IPS-11a (cell line): ENCODE results near the gene CSMD2.

Experiments used
- H3K4me3 ChIP-seq: one replicate; pipeline ENCODE4 v1.5.1; 2013; ENCODE audit warnings: low read depth, low read length, control low read depth

Gene CSMD2

DNA sequence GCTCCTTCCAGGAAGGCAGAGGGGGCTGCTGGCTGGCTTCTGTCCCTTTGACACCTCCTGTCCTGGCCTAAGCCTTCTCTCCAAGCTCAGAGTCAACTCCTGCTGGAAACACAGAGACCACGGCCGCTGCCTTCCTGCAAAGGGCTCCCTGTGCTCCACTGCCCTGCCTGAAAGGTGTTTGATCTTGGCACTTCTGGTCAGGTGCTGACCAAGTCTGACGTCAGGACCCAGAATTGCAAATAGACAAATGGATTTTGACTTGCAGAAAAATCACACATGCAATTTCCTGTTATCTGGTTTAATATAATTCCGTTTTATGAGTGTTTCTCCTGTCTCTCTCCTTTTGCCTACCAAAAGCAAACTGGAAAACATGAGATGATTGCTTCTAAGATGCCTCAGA lies 387.7 kb downstream of the CSMD2 start:
- no peak overlapping the region for H3K4me3 ChIP-seq

DNA sequence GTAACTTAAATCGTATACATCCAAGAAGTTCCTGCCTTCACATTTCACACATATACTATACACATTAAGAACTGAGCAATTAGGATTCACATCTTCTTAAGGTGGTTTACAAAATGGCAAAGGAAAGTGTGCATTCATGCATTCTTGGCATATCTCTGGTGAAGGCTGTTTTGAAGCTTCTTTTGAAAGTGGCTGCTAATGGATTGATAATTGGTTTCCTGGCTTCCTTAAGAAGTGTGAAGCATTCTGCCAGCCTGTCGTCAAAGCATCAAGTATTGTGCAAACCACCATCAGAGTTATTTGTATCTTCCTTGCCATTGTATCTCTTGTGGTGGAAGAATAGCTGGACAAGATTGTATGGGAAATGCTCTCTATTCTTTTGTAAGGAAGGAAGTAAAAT lies 396.2 kb downstream of the CSMD2 start:
- no peak overlapping the region for H3K4me3 ChIP-seq

DNA sequence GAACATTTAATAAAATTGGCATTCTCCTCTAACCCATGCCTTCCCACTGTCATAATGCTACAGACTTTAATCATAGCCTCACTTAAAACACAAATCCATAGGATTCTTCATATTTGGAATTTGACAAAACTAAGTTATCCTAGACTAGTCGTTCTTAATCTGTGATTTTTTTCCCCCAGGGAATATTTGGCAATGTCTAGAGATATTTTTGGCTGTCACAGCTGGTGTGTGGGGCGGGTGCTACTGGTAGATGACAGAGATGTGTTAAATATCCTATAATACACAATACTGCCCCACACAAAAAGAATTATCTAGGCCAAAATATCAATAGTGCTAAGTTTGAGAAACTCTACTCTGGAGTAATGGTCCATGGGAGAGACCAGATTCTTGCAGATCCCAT lies 396.9 kb downstream of the CSMD2 start:
- H3K4me3 ChIP-seq = no peak overlapping the region

DNA sequence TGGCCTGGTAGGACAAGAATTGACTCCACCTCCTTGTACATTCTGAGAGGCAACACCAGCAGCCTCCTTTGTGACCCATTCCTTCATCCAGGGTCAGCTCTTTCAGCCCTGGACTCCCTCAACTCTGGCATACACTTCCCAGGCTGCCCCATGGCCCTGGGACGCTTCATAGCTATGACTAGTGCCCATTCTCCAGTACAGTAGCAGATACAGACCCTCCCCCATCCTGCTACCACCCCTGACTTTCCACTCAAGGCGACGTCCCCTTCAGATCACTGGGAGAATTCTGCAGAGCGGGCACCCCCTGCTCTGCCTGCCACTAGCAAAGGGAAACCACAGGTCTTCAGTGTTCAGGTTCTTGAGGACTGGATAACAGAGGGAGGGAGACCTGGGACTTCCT lies 400.9 kb downstream of the CSMD2 start:
- H3K4me3 ChIP-seq = no peak overlapping the region

DNA sequence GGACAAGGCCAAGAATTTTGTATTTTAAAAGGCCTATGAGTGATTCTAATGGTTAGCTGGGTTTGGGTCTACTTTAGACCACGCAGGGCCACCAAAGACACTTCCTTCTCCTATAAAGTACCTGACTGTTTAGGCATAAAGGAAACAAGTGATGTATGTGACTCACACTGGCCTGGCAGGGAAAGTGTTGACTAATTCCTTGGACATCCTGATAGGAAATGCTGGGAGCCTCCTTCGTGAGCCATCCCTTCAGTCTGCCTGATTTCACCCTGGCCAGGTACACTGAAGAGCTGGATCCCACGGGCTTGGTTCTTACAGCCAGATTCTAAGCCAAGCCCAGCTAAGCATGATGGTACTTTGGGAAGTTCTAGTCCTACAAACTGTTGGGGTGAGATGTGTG lies 401.6 kb downstream of the CSMD2 start:
- no peak overlapping the region for H3K4me3 ChIP-seq

DNA sequence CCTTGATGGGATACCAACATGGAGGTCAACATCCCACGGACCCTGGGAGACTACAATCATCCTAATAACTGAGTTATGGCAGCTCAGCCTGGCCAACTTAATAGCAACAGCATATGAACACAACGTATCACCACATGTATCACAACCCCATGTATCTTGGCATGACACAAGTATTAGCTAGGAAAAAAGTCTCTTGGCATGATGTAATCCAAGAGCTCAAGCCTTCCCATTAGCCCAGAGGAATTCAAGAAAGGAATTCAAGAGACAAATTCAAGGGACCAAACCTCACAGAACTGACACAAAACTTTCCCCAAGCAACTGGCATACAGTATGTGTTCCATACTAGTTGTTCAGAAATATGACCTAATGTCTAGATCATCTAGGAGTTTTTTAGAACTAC lies 402.1 kb downstream of the CSMD2 start:
- no peak overlapping the region for H3K4me3 ChIP-seq

DNA sequence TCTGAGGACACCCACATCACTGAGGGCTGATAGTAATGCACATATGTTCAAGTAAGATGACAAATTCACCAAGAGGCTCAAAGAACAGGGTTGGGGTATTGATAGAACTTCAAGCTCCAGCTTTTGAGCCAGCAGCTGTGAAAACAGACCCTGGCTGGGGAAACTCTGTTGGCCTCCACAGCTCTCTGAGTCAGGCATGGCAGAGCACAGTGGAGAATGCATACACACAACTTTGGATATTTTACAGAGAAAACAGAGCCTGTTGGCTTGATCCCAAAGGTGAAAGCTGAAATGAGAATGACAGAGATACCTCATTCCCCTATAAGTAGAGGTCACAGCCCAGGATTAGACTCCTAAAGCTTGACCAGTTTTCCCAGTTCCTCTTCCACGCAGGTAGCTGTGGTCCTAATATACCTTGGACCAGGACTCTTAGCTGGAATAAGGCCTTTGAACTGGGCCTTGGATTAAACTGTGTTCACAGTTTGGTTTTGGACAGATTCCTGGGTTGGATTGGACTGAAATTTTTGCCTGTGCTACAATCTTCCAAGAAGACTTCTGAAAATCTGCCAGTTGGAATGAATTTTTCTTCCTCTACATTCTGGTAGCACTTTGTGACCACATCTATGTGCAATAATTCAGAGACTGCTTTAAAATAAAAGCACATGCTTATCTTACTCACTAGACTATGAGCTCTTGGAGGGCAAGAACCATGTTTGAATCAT lies 402.8 kb downstream of the CSMD2 start:
- H3K4me3 ChIP-seq = no peak overlapping the region

DNA sequence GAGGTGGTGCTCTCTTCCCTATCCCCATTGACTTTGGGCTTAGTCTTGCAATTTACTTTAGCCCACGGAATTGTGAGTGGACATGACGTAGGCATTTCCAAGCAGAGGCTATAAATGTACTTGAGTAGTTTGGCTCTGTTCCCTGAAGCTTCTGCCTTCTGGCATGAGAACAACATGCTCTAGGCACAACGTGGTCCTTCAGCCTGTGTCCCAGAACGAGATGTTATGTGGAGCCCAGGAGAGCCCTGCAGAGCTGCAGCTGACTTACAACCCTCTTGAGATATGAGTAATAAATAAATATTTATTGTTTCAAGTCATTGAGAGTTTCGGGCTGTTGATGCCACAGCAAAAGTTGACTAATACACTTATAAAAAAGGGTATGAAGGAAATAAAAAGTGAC lies 406.3 kb downstream of the CSMD2 start:
- H3K4me3 ChIP-seq = no peak overlapping the region

DNA sequence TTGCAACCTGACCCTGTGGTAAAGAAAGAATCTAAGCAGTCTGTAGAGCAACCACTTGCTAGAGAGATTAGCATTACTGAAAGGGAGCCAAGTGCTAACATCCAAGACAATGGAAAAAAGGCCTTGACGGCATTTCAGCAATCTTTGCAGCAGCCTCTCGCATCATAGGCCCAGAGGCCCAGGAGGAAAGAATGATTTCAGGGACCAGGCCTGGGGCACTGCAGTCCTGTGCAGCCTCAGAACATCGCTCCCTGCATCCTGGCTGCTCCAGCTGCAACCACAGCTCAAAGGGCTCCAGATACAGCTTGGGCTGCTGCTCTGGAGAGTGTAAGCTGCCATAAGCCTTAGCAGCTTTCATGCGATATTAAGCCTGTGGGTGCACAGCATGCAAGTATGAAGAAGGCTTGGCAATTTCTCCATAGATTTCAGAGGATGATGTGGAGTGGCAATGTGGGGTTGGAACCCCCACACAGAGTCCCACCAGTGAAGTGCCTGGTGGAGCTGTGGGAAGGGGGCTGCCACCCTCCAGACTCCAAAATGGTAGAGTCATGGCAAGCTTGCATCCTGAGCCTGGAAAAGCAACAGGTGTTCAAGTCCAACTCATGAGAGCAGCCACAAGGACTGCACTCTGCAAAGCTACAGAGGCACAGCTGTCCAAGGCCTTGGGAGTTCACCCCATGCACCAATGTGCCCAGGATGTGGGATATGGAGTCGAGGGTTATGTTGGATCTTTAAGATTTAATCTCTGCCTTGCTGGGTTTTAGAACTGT lies 411.8 kb downstream of the CSMD2 start:
- H3K4me3 ChIP-seq = no peak overlapping the region

DNA sequence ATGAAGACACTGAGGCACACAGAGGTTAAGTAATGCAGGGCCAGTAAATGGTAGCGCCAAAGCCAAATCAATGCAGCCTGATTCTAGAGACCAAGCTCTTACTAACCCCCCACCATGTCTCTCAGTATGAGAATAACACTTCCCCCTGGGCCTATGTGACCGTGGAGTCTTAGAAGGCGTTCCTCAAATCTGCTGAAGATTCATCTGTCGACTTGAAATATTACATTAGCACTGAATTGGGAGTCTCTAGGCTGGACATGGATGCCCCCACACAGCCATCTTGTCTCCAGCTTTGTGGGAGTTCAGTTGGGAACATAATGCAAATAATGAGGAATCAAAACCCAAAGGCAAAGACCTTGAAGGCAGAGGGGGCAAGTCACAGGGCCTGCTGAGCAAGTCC lies 419.1 kb downstream of the CSMD2 start:
- no peak overlapping the region for H3K4me3 ChIP-seq

DNA sequence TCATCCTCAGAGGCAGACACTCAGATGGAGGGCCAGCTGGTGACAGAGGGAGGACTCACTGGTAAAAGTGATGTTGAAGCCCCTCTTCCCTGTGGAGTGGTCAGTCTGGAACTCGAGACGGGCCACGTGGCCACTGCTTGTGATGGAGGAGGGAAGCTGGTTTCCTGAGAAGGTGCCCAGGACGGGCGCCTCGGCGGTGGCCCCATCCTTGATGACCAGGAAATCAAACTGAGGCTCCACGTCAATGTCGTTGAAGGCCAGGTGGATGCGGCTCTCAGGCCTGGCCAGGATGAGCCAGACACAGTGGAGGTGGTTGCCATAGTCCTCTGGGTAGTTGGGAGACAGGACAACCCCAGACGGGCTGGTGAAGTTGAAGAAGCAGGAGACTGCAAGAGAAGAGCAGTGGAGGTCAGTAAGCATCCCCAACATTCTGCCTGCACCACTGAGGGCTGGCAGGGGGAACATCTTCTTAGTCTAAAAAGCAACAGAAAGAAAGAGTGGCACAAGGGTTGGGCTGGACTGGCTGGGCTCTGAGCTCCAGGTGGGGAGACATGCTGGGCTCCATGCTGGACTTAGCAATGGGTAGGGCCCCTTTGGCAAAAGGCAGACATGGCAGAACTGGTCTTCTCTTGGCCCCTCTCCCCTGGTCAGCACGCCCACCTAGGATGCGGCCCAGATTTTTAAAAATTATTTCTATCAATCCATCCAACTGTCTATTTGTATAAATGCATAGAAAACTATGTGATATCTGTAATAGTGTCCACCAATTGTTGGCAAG lies 421.6 kb downstream of the CSMD2 start:
- H3K4me3 ChIP-seq = no peak overlapping the region

DNA sequence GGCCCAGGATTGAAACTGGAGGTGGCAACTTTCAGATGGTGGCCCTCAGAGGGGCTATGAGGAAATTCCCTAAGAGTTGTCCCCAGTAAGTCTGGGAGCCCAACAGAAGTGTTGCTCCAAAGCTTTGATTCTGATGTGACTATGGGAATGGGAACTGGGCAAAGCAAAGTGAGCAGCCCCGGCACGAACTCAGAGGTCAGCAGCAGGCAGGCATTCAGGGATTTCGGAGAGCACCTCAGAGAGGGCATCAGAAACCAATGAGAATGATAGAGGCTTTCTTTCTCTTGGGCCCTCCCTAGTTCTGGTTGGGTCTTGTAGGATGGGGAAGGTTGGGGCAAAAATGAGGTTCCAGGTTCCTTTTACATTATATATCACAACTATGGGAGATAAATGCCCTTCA lies 422.4 kb downstream of the CSMD2 start:
- H3K4me3 ChIP-seq = no peak overlapping the region

DNA sequence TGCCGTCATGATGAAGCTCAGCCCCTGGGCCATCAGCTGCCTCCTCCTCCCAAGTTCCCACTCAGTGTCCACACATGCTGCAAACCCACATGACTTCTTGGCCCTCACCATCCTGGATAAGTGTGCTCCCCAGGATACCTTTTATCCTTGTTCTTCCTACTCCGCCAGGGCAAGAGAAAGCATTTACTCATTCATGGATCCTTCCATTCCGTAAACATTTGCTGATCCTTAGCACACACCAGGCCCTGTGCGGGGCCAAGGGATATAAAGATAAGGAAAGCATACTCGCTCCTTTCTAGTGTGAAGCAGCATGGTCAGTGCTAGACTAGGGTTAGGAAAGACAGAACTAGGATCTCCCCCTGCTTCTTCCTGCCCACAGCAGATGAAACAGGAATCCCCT lies 423.3 kb downstream of the CSMD2 start:
- no peak overlapping the region for H3K4me3 ChIP-seq

DNA sequence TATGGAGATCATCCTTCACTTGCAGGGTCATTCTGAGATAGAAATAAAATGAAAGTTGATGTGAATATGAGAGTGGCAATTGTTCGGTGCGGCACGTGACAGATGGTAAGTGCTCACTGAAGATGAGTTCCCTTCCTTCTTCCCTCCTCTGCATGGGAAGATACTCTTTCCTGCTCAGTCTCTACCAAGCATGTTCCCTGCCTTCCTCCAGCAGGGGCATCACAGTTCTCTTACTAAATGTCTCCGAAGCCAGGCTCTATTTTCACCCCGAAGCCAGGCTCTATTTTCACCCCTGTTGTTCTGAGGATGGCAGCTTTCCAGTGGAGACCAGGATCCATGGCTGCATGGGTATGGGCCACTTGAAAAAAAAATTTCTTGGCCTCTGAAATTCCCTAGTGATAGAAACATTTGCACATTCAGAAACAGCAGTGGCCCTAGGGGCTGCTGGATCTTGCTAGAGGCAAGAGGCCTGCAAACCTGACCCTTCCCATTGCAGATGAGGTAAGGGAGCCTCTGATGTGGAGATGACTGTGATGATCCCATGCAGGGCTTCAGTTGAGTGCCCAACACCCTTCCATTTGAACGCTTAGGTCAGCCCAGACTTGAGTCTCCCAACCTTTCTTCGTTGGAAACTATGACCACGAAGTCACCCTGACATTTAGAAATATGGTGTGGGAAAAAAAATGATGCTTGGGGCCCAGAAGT lies 424.8 kb downstream of the CSMD2 start:
- H3K4me3 ChIP-seq = no peak overlapping the region

DNA sequence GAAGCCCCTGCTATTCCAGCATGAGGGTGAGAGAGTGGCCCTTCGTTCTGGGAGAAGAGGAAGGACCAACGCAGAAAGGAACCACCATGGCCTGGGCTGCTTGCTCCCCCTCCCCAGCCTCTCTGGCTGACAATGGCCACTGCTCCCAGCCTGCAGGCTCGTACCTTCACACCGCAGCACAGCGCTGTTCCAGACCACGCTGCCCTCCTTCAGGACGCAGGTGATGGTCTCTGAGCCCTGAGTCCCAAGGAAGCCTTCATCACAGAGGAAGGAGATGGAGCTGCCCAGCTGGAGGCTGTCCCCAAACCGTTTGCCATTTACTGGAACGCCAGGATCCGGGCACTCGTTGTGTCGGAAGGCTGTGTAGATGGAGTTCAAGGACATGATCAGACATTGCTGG lies 426.1 kb downstream of the CSMD2 start:
- H3K4me3 ChIP-seq = no peak overlapping the region

DNA sequence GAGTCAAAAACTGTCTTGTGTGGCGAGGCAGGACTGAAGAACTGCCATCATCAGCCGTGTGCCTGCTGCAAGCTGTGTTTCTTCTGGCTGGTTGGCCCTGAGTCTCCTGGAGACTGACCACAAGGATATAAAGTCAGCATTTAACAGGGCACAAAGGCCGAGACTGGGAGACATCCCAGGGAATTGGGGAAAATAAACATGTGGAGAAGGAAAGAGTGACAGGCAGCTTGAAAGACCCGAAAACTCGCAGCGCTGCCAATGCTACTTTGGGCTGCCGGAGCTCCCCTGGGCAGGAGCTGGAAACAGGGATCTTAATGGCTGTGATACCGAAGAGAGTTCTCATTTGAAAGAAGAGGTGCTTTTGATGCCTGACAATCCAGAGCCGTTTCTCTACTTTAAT lies 426.5 kb downstream of the CSMD2 start:
- H3K4me3 ChIP-seq = no peak overlapping the region

DNA sequence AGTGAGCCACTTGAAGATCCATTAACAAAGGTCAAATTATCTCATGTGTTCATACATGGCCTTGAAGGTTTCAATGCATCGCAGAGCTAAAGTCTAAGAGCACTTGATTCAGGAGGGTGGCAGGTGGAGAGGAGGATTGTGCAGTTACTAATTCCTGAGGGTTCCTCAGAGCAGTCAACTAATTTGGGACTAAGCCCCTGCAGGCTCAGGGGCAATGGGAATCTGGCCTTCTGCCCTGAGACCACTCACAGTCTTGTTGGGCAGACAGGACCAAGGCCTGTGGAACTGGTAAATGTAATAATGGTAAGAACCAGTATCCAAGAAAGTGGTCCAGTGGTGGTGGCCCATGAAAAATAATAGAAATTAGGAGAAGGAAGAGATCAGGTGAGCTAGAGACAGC lies 428.5 kb downstream of the CSMD2 start:
- H3K4me3 ChIP-seq = no peak overlapping the region

DNA sequence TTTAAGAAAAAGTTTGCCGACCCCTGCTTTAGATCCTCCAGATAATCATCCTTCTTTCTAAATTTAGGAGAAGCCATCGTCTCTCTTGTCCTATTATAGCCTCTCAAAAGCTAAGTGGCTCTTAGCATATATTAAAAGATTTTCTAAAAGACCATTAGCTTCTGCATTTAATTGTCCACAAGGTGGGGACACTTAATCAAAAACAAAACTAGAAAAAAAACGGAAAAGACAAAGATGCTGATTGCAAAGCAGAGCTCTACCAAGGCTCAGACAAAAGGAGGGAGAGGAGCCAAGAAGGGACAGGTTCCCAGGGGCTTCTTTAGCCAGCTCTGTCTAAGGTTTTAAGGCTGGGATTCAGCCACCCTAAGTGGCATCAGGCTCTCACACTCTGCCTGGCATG lies 429.4 kb downstream of the CSMD2 start:
- no peak overlapping the region for H3K4me3 ChIP-seq

DNA sequence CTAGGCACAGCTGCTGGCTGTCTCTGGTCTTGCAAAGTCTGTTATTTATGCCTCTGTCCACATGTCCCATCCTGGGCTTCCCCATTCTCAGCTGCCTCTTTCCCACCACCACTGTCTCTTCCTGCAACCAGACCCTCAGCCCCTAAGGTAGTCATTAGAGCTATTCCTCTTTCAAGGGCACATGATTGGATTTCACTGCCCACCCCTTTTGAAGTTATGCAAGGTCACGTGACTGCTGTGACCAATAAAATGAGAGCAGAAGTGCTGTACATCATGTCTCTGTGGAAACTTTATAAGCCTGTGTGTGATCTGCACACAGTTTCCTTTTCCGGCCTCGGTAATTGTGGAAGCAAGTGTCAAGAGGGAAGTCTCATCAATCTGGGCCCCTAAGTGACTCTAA lies 437.7 kb downstream of the CSMD2 start:
- no peak overlapping the region for H3K4me3 ChIP-seq

DNA sequence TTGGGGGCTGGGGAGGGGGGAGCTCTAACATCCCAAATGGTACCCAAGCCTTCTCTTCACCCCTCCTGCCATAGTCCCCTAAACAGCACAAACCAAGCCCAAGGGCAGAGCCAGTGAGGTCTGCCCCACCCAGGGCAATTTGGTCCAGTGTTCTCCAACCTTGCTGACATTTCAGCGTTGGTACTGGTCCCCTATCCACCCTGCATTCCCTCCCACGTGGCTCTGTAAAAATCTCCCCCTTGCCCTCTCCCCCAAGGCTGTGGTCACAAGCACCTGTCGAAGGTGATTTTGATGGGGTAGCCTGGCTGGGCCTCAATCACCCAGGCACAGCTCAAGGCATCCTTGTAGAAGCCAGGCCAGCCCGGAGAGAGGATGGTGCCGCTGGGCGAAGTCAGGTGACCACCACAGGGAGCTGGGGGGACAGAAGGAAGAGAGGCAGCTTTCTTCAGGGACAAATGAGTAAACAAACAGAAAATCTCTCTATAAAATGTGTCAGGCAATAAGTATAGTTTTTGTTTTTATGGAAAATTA lies 438.7 kb downstream of the CSMD2 start:
- H3K4me3 ChIP-seq = no peak overlapping the region

DNA sequence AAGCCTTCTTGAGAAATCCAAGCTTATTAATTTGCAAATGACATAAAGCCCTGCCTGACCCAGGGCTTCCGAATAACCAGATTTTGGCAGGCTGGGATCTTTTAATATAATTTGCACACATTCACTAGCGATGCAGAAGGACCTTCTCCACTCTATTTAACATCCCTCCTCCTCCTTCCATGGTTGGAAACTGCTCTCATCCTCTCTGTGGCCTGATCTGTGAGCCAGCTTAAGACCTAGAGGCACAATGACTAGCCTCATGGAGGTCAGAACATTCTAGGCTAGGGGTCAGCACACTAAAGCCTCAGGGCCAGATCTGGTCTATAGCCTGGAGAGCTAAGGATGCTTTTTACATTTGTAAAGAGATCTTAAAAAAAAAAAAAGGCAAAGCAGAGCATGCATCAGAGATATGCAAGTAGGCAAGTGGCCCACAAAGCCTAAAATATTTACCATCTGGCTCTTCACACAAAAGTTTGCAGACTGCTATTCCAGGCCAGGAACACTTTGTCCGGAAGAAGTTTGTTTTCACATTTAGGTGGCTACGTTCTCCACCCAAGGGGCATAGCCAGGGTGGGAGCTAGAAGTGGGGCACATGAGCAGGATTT lies 439.4 kb downstream of the CSMD2 start:
- H3K4me3 ChIP-seq = no peak overlapping the region
